Measurements from ENCODE around the gene SHKBP1. TPM values are rescaled to one million over a fixed set of nuclear protein-coding genes. Genes with fewer than 3 reads are reported as not detected.
A peak's percentile ranks its signal among the peaks of the same experiment; 100 is the strongest.

The SHKBP1 gene
- total RNA-seq, 1 experiment from 2014 or later = 92.9 TPM

DNA sequence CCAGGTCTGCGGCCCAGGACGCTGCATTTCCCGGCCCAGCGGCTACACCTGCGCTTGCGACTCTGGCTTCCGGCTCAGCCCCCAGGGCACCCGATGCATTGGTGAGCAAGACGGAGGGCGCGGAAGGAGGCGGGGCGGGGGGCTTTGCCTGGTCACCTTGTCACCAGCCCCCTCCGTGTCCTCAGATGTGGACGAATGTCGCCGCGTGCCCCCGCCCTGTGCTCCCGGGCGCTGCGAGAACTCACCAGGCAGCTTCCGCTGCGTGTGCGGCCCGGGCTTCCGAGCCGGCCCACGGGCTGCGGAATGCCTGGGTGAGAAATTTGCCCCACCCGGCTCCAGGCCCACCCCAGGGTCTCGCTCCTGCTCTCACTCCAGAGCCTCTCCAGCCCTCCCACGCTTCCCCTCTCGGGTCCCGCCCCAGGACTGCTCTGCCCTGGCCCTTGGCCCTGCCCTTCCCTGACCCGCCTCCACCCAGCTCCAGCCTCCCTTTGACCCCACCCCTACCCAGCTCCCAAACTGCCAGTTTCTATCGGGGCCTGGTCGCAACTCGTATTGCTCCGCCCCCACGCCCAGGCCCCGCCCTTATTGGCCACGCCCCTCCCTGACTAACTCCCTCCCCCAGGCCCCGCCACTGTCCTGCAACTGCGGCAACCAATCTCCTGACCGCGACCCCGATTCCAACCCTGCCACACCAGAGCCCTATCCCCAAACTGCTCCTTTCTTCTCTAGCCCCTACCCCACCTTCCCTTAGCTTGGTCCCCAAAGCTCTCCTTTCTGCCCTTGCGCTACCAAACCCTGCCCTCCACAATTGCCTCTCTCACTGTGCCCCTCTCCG lies 33.1 kb downstream of the SHKBP1 start:
- Histone ChIP-seq H2BK12ac (ENCODE audit: insufficient read length, low read depth, low read length) (no peak overlapping the region), H3K9ac (ENCODE audit: extremely low read depth, insufficient read length, low read length) (no peak overlapping the region), H2BK20ac (ENCODE audit: low read depth, low read length, poor library complexity, severe bottlenecking) (no peak overlapping the region), H3K23ac (ENCODE audit: insufficient read length, low read depth, low read length) (no peak overlapping the region), H3K79me2 (ENCODE audit: insufficient read depth, low read length) (no peaks in the 10 kb centered on the region), H3K27me3 (ENCODE audit: insufficient read depth, low read length) (peaks cover 8% of the 10 kb centered on the region; the same call in 1 of the 2 replicates), H3K4me1 (ENCODE audit: insufficient read depth, low read length) (no peaks in the 10 kb centered on the region), H3K4me2 (ENCODE audit: insufficient read depth, insufficient read length, low read length) (peak overlapping the region; percentile 73), H2BK5ac (ENCODE audit: insufficient read length, low read length) (no peak overlapping the region), H3T11ph (ENCODE audit: low read length) (no peak overlapping the region), H4K20me1 (ENCODE audit: control insufficient read depth, insufficient read depth, insufficient read length) (peaks cover 4% of the 10 kb centered on the region), H3K4ac (ENCODE audit: low read depth, low read length) (no peak overlapping the region), H4K5ac (ENCODE audit: insufficient read length, low read depth, low read length) (no peak overlapping the region), H2BK15ac (ENCODE audit: low read depth, low read length) (no peak overlapping the region), H4K91ac (ENCODE audit: insufficient read length, low read depth, low read length) (no peak overlapping the region), H3K14ac (ENCODE audit: insufficient read depth, low read length) (no peak overlapping the region), H2BK120ac (ENCODE audit: low read depth, low read length, poor library complexity, severe bottlenecking) (no peak overlapping the region), H4K8ac (replicated peaks; ENCODE audit: insufficient read length, low read depth, low read length) (no peak overlapping the region), H3K9me3 (ENCODE audit: control insufficient read depth, low read depth, low read length) (no peaks in the 10 kb centered on the region), H3K56ac (ENCODE audit: insufficient read length, low read depth, low read length) (no peak overlapping the region), H2AFZ (ENCODE audit: low read length) (no peak overlapping the region), H3K27ac (ENCODE audit: insufficient read length, low read depth, low read length) (no peak overlapping the region), H3K23me2 (ENCODE audit: insufficient read length, low read depth, low read length, poor library complexity, severe bottlenecking) (peaks cover 31% of the 10 kb centered on the region), H3K79me1 (ENCODE audit: insufficient read depth, low read depth, low read length, poor library complexity, severe bottlenecking) (no peaks in the 10 kb centered on the region), H3K18ac (ENCODE audit: insufficient read length, low read depth, low read length) (no peak overlapping the region), H2AK5ac (ENCODE audit: insufficient read length, low read length) (no peak overlapping the region)
- Mint-ChIP-seq H3K9me3 (no peaks in the 10 kb centered on the region; a peak in 1 of 5 replicates), H3K27ac (0 out of 7 replicates have a peak overlapping the region, but pooled peaks of 1 of the 3 experiments have one; percentile 19), H3K36me3 (ENCODE audit: insufficient read depth in 1 of 3, low read depth in 3 of 3) (peaks cover 4 to 22% (median 11%) of the 10 kb centered on the region in 3 experiments; a peak in 5 of 7 replicates), H3K27me3 (ENCODE audit: low read depth) (peaks cover 66% of the 10 kb centered on the region), H3K4me3 (peak overlapping the region; percentile 63 to 84), H3K4me1 (peaks cover 27 to 48% of the 10 kb centered on the region in 2 experiments)
- TF ChIP-seq, protein P1, sequence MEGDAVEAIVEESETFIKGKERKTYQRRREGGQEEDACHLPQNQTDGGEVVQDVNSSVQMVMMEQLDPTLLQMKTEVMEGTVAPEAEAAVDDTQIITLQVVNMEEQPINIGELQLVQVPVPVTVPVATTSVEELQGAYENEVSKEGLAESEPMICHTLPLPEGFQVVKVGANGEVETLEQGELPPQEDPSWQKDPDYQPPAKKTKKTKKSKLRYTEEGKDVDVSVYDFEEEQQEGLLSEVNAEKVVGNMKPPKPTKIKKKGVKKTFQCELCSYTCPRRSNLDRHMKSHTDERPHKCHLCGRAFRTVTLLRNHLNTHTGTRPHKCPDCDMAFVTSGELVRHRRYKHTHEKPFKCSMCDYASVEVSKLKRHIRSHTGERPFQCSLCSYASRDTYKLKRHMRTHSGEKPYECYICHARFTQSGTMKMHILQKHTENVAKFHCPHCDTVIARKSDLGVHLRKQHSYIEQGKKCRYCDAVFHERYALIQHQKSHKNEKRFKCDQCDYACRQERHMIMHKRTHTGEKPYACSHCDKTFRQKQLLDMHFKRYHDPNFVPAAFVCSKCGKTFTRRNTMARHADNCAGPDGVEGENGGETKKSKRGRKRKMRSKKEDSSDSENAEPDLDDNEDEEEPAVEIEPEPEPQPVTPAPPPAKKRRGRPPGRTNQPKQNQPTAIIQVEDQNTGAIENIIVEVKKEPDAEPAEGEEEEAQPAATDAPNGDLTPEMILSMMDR (conservative IDR thresholded peaks at IDR 0.05) = no peak
- no CpG with 5 or more reads among the region's 50 CpGs for WGBS (ENCODE audit: extremely low coverage, insufficient read length, low lambda C conversion rate)
- peak; percentile 95 for DNase-seq
